NCI-H510A treated with DMSO at 0.1 percent for 48 hours (cell line): ENCODE data around the gene BLOC1S5.

Experiments used
- DNase-seq: peaks from one replicate; lab custom pipeline; 2025; lab: John Stamatoyannopoulos, UW

The BLOC1S5 gene, protein sequence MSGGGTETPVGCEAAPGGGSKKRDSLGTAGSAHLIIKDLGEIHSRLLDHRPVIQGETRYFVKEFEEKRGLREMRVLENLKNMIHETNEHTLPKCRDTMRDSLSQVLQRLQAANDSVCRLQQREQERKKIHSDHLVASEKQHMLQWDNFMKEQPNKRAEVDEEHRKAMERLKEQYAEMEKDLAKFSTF

DNA sequence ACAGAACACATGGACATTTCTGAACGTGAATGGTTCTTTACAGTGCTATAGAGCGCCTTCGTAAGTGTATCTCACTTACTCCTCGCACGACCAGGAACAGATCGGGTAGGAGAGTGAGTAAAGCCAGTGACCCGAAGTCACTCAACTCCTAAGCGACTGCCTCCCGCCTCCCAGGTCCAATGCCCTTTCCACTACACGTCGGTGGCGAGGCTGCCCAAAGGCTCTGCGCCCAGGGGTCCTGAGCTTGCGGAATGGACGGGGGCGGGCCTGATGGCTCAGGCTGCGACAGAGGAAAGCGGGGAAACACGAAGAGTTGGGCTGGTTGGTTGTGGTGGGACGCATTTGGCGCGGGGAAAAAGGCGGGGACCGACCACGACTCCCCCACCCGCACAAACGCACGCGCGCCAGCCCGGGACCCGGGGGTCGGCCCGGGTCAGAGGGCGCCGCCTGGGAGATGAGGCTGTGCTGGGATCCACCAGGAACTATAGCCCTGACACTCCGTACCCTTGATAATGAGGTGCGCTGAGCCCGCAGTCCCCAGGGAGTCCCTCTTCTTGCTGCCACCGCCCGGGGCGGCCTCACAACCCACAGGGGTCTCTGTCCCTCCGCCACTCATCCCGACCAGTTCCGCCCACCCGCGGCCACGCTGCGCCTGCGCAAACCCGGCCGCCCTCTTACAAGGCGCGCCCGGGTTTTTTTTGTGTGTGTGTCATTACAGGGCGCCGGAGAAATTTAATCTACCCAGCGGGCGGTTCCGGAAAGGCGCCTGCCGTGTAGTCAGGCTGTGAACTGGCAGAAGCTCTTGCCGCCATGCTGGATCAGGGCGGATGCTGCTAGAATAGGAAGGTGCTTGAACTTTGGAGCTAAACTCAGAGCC, at the start of gene BLOC1S5:
Gene BLOC1S5, minus strand, starts transcription at position 629 of the 877 bp plus-strand sequence. Its CDS starts 13 bp downstream, at position 616.
- DNase-seq, result peak; percentile 78

DNA sequence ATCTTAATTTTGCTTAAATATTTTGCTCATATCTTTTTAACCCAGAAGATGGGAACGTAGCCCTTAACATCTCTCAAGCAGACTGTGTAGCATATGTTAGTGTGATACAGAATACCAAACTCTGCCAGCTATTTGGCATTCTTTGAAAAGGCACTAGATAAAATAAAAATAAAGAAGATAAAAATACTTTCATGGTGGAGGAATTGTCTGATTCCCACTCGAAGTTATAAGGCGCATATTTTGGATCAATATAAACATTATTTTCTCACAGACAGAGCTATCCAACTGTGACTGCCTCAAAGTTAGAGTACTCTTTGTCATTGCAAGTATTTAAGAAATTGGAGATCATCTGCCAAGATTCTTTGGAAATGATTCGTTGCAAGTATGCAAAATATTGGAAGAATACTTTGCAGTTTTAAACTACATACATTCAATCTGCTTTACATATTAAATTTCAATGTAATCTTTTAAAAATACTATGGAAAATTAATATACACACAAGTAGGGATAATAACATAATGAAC, 49.0 kb upstream of the BLOC1S5 start:
- DNase-seq, result no peak

DNA sequence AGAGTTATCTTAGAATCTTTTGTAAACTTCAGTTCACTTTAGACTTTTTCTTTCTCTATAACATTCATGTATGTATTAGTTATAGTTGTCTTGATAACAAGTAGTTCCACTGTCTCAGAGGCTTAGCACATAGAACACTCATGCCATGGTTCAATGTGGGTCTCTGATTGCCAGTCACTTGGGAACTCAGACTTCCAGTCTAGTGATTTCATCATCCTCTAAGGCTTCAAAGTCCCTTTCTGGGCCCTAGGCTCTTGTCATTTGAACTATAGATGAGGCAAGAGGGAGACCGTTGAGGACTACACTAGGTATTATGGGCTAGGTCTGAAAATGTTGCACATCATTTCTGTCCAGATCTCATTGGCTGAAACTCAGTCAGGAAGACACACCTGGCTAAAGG, 46.5 kb upstream of the BLOC1S5 start:
- DNase-seq, result no peak

DNA sequence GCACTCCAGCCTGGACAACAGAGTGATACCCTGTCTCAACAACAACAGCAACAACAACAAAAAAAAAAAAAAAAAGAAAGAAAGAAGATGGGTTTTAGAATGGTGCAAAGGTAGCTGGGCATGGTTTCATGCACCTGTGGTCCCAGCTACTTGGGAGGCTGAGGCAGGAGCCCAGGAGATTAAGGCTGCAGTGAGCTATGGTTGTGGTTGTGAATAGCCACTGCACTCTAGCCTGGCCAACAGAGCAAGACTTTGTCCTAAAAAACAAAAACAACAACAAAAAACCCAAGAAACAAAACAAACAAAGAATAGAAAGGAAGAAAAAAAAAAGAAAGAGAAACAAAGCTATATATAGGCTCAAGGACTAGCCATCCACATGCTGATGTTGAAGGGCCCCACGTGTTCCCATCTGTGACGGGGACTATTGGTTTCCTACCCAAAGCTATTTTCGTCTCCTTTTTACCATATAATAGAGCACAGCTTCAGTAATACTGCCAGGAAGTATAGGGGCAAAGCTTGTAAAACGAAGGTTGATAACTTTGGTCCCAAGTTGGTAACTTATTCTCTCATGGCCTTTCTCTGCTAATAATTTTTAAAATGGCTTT, 46.0 kb upstream of the BLOC1S5 start:
- DNase-seq, result no peak

DNA sequence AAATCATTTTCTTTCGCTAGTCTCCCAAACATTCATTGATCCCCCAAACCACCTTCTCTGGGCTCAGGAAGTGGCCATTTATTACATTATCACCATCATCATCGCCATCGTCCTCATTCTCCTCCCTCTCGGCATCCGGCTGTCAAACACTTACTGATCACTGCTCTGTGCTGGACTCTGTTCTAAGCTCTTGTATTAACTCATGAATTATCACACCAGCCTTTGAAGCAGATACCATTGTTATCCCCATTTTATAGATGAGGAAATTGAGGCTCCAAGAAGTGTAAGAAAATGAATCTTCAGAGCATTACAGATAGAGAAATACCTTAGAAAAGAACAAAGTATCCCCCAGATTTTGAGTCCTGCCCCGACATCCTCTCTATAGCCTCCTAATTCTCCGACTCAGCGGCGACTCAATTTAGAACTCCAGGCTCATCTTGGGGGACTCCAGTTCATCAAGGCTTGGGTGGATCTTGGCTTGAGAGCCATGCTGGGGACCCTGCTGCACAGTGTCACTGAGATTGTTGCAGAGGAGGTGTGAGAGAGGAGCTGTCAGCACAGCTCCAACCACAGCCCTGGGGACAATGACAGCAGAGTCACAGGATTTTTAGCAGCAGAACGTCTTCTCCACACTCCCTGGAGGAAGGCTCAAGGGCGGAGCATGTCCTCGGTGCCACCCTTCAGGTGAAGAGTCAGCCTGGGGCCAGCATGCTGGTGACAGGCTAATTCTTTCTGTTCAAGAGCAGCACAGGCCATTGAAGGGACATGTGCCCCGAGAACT, 44.8 kb upstream of the BLOC1S5 start:
- DNase-seq, result no peak

DNA sequence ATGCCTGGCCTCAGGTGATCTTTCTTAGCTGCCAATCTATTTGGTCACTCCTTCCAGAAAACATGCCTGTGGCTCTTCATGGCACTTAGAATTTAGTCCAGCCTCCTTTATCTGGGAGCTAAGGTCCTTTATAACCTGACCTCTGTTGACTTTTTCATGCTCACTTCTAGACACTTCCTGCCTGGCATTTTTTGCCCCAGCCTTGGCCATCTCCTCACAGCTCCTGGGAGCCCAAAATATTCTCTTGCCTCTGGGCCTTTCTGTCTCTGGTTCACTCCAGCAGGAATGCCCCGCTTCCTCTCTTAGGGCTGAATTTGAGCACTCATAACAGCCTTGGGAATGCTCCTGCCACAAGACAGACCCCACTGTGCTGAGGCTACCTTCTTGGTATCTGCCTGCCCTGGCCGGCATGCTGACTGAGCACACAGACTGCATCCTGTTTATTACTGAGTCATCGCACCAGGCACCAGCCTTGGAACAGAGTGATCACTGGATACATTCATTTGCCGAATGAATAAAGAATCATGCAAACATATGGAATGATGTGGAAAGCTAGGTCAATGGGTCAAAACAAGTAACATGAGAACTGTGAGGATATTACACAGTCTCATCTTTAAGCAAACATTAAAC, 44.0 kb upstream of the BLOC1S5 start:
- DNase-seq, result no peak

DNA sequence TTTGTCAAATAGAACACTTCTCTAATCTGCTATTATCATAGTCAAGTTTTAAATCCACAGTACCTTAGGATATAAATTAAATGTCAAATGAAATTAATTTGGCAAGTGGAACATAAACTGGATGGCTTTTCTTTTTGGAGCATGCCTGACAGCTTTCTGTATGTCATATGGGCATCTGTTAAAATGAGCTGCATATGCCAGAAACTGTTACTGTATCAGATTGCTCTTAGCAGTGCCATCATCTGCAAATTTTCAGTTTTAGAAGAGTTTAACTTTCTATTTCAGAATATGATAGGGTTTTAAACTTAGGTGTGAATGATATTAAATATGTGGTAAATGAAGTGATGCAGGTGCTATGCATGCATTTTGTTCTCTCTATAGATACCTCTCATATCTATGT, 41.6 kb upstream of the BLOC1S5 start:
- DNase-seq, result no peak

DNA sequence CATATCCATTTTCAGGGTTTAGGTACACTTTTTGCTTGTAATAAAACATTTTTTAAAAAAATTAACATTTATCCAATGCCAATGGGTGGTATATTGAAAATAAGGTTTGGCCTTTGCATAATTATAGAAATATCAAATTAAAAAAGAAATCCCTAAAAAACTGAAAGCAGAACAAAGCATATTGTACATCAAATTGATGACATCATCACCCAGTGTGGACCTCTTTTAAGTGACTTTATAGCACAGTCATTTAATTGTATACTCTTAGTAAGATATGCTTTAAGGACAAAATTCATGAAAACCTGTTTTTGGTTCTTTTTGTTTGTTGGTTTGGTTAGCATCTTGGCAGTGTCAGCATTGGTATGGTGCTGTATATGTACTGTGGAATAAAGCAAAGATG, 39.5 kb upstream of the BLOC1S5 start:
- no peak for DNase-seq

DNA sequence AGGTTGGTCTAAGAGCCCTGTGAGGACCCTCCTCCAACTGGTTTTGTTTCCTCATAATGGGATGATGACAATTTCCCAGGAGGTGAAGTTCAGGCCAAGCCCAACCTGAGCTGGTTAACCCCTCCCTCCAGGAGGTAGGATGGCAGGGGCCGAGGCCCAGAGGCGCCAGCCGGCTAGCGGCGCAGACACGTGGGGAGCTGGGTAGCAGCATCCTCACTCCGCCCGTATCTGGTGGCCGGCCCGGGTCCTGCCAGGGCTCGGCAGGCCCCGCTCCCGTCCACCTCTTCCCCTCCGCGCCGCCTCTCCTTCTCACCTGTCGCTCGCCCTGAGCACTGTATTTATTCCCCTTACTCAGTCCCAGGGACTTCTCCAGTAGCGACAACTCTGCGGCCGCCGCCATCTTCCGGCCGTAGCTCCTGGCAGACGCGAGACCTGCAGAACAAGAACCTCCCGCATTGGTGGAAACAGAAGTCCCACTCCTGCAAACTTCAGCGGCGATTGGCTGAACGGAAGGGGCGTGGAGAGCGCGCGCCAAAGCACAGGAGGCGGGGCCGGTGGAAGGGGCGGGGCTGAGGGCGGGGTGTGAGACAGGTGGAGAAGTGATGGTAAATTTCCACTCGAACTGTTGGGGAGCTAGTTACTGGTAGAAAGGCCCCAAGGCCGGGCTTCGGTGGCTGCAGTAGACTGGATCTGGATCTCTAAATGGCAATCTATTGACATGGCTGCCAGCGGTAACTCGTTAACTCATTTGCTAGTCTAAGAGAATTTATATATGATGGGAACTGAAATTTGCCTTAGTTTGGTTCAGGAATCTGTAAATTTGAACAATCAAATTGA, 38.2 kb upstream of the BLOC1S5 start, which contains the start of gene EEF1E1:
Gene EEF1E1, minus strand, starts transcription at position 427 of the 837 bp plus-strand sequence. Its CDS starts 27 bp downstream, at position 400.
- peak; percentile 88 for DNase-seq

DNA sequence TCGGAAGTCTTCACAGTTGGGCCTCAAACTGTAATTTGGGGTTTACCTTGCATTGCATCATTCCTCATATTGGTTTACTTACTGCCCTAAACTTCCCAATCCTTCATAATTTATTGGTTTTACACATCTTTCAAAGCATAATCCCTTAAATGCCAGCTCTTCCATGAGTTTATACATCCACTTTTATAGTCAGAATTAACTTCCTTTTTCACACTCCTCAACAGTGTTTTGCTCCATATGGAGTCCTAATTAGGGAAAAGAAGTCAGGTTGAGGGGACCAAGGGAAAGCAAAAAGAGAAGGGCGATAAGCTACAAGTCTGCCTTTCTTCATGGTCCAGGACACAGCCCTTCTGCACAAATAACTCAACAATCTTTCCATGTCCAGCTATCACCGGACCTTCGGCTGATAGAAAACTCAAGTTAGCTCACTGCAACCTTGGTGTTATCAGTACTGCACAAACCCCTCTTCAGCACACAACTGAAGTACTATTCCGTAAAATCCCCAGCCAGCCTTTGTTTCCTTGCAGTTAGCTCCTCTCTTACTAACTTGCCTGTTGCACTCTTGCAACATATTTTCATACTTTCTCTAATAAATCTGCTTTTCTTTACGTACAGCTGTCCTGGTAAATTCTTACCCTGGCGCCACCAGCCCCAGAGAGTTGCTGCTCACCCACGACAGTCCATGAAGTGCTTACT, 36.1 kb upstream of the BLOC1S5 start:
- DNase-seq, result no peak

DNA sequence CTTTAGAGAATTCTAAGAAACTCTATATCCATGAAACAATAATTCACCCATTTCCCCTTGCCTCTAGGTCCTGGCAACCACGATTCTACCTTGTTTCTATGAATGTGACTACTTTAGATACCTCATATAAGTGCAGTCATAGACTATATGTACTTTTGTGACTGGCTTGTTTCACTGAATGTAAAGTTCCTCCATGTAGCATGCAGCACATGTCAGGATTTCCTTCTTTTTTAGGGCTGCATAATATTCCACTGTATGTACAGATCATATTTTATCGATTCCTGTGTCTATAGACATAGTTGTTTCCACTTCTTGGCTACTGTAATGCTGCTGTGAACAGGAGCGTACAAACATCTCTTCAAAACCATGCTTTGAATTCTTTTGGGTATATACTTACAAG, 26.5 kb upstream of the BLOC1S5 start:
- no peak for DNase-seq

DNA sequence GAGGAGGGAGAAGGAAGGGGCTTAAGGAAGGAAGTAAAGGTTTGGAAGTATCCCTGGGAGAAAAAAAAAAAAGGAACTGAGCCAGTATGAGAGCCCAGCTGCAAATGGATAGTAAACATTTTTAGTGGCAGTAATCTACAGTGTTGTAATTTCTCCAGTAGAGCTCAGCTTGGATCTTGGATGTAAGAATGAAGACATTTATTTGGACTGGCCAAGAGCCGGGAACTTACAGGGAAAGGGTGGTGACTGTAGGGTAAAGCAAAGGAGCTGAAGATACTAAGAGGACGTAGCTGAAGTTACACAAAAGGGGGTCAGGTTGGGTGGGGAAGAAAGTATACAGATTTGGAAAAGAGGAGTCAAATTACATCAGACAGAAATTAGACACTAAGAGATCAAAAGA, 24.7 kb upstream of the BLOC1S5 start:
- DNase-seq, result no peak

DNA sequence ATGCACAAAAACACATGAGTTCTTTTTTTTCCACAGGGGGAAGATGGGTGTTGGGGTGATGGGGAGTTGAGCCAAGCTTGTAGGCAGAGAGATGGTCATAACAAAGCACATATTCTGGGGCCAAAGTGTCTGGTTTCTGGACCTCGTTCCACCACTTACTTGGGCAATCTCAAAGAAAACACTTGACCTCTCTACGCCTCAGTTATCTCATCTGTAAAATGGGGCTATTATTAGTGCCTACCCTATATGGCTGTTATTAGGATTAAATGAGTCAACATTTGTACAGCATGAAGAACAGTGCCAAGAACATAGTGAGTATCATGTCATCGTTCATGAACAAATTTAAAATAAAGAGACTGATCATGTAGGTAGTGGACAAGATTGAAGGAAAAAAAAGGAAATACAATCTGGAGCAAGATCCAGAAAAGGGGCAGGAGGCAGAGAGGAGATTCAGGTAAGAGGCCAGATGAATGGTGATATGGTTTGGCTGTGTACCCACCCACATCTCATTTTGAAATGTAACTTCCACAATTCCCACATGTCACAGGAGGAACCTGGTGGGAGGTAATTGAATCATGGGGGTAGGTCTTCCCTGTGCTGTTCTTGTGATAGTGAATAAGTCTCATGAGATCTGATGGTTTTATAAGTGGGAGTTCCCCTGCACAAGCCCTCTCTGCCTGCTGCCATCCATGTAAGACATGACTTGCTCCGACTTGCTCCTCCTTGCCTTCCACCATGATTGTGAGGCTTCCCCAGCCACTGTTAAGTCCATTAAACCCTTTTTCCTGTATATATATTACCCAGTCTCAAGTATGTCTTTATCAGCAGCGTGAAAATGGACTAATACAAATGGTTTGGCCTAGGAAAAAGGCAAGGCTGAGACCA, 23.9 kb upstream of the BLOC1S5 start:
- no peak for DNase-seq

DNA sequence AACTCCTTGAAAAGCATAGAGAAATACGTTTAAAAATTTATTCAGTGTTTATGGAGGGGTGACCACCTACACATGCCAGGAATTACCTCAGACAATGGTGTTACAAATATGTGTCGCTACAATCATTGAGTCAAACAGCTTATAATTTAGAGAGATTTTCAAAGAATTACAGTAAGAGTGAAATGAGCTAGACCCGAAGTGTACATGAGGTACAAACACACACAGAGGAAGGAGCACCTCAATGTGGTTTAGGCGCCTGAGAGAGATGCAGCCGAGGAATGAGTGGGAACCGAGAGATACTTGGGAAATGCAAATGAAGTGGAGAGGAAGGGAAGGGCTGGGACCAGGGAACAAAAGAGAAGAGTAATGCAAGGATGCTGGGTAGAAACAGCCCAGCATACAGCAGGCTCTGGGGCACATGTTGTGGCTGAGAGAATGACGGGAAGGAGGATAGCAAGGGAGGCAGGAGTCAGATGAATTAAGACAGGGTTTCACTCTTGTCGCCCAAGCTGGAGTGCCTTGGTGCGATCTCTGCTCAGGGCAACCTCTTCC, 22.6 kb upstream of the BLOC1S5 start:
- DNase-seq, result no peak

DNA sequence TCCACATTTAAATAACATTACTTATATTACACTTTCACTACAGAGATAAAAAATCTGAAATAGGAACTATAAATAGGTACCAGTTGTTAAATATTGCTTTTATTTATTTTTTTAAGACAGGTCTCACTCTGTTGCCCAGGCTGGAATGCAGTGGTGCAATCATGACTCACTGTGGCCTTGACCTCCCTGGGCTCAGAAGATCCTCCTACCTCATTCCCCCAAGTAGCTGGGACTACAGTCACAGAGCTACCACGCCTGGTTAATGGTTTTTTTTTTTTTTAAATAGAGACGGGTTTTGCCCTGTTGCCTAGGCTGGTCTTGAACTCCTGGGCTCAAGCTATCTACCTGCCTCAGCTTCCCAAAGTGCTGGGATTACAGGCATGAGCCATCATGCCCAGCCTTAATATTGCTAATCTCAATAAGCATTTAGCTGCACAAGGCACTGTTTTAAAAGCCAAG, 20.9 kb upstream of the BLOC1S5 start:
- no peak for DNase-seq

DNA sequence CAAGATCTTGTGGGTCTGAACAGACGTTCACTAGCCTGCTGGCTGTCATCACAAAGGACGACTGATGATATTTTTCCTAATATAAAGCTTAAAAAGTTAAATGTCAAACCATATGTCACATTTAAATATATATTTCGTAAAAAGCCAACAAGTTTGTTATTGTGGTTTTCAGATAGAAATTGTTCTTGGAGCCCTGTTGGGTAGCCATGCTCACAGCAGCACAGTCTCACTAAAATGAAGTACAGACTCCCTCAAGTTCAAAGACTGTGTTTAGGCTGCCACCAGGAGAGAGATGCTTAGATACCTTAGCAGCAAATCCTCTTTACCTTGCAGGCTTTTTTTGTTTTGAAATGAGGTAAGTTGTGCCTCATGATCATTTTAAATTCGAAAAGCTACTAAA, 20.4 kb upstream of the BLOC1S5 start:
- no peak for DNase-seq

DNA sequence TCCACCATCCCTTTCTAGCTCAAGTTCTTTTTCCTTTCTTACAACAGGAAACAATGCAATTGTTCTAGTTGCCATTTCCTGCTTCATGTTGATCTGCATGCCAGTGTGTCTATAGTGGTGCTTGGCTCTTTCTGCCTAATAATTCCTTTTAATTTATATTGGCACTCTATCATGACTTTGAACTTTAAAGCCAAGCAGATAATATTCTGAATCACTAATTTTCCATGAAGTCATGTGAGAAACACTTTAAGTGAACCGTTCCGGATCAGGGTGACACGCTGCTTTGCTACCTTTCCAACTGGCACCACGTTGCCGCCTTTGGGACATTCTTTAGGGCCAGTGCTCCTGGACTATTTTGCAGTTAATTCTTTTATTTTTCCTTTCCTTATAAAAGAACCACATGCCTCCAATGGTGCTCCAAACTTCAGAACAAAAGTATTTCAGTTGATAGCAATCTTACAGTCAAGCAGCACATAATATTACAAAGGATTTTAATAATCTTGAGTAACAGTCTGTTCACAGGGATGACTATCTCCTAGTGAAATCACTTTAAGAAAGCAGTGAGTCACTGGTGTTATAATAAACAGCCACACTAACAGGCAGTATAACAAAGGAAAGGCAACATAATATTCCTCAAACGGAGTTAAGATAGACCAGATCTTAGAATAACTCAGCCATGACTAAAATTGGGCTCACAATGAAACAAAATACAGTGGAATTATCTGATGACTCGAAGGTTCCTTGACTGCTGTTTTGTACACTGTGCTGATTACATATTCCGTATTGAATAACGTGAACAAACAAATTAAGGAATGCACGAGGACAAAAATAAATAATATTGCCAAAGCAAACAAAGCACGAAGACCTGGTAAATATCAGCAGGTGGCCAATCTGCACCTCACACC, 19.0 kb upstream of the BLOC1S5 start:
- DNase-seq, result no peak
